HepG2 (cell line): ENCODE measurements around the gene PDLIM7. TPM values are rescaled to one million over a fixed set of nuclear protein-coding genes. Genes with fewer than 3 reads are reported as not detected.

ENCODE experiments used
- ATAC-seq: fragments of 200-7000 bp; cut with Tn5 transposase; 3 replicates; pipeline ENCODE4 v1.9.1; 2020; ENCODE audit warnings: mild to moderate bottlenecking, moderate library complexity
- BruUV-seq: library from RNA; stranded (reverse); fragments of 400-500 nt; replicated peaks from 2 replicates; lab custom pipeline; 2021; lab: Mats Ljungman, UMichigan
- CTCF ChIA-PET: fragments of 300-600 bp; formaldehyde crosslinking; extraction: SDS; loops from one replicate; lab custom pipeline; 2021; ENCODE audit warnings: low total read pairs, inconsistent platforms, low intra/inter-chr PET ratio; lab: Yijun Ruan, JAX
- POLR2A ChIA-PET: fragments of 350-600 bp; sonication (Branson Sonifier 250); formaldehyde crosslinking; loops from one replicate; lab custom pipeline; 2020; ENCODE audit warnings: antibody characterized with exemption, inconsistent platforms; lab: Yijun Ruan, JAX
- DNase-seq: peaks from one replicate; pipeline ENCODE4 v3.0.0-alpha.2; 2015; ENCODE audit warnings: low spot score
- FAIRE-seq: peaks from 3 replicates; lab custom pipeline; 2011; peaks lifted over from hg19 to GRCh38; lab: Jason Lieb, UNC
- H2AFZ ChIP-seq: one replicate; pipeline ENCODE4 v1.6.1; 2011; ENCODE audit warnings: low read length, inconsistent platforms
- H3K27ac ChIP-seq: fragments of 300-600 bp; 3 replicates; pipeline ENCODE4 v1.8.0; 2011; ENCODE audit warnings: mixed run types, mild to moderate bottlenecking, mixed read lengths, low read length, inconsistent platforms; ENCODE audit not compliant: insufficient read depth; ENCODE audit errors: extremely low read length
- H3K27me3 ChIP-seq, 2 experiments: fragments of 200-600 bp in 1 of 2; 2 replicates in 1 of 2; 3 replicates in 1 of 2; pipeline versions ENCODE4 v1.6.0 to v1.8.0; 2011; ENCODE audit warnings: low read length in 2 of 2, mild to moderate bottlenecking in 2 of 2, moderate library complexity in 2 of 2, inconsistent platforms in 1 of 2; ENCODE audit not compliant: insufficient read depth in 2 of 2, control insufficient read depth in 1 of 2
- H3K36me3 ChIP-seq, 2 experiments: fragments of 200-600 bp in 1 of 2; replicated peaks in 1 of 2; 2 replicates in 1 of 2; 3 replicates in 1 of 2; pipeline versions ENCODE4 v1.5.1 to v1.8.0; 2011; ENCODE audit warnings: low read length in 2 of 2, inconsistent platforms in 1 of 2; ENCODE audit not compliant: insufficient read depth in 2 of 2, control insufficient read depth in 1 of 2
- H3K4me1 ChIP-seq: 2 replicates; pipeline ENCODE4 v1.5.1; 2012; ENCODE audit warnings: low read length, inconsistent platforms; ENCODE audit not compliant: insufficient read depth
- H3K4me2 ChIP-seq: 2 replicates; pipeline ENCODE4 v1.6.0; 2011; ENCODE audit warnings: low read depth, low read length, inconsistent platforms
- H3K4me3 ChIP-seq, 3 experiments: fragments of 200-600 bp in 1 of 3; sonication (generic), shearing (Covaris generic) in 1 of 3; replicated peaks in 1 of 3; 2 replicates each; pipeline ENCODE4 v1.5.1; 2011 to 2016; ENCODE audit warnings: low read length in 3 of 3, inconsistent platforms in 2 of 3, low read depth in 2 of 3, mild to moderate bottlenecking in 2 of 3, control low read depth in 1 of 3, mixed read lengths in 1 of 3; ENCODE audit not compliant: insufficient read depth in 1 of 3
- H3K79me2 ChIP-seq: one replicate; pipeline ENCODE4 v1.6.1; 2011; ENCODE audit warnings: low read length, inconsistent platforms; ENCODE audit not compliant: insufficient read depth
- H3K9ac ChIP-seq: 2 replicates; pipeline ENCODE4 v1.6.0; 2011; ENCODE audit warnings: mild to moderate bottlenecking, low read depth, low read length, inconsistent platforms; ENCODE audit not compliant: insufficient read depth
- H3K9me3 ChIP-seq: 2 replicates; pipeline ENCODE4 v1.5.1; 2012; ENCODE audit warnings: mild to moderate bottlenecking, low read length
- H4K20me1 ChIP-seq: 2 replicates; pipeline ENCODE4 v1.6.0; 2011; ENCODE audit warnings: inconsistent platforms, mild to moderate bottlenecking, low read length, moderate library complexity; ENCODE audit not compliant: insufficient read depth
- PPARG ChIP-seq: conservative IDR thresholded peaks from 2 replicates; pipeline ENCODE4 v1.6.1; 2016; ENCODE audit warnings: missing biosample characterization, missing genetic modification reagents
- TAF15 ChIP-seq: fragments of 200-400 bp; formaldehyde crosslinking; IDR thresholded peaks from one replicate; pipeline ENCODE4 v1.6.1; 2018; ENCODE audit warnings: mild to moderate bottlenecking, low read depth, low read length; ENCODE audit not compliant: poor library complexity, severe bottlenecking
- TFDP1 ChIP-seq: IDR thresholded peaks from 2 replicates; pipeline ENCODE4 v1.6.1; 2016; ENCODE audit warnings: missing compliant biosample characterization, missing genetic modification reagents, borderline replicate concordance
- ZBTB39 ChIP-seq: sonication (generic); formaldehyde crosslinking; IDR thresholded peaks from 2 replicates; pipeline ENCODE4 v1.5.0; 2020; ENCODE audit warnings: missing genetic modification reagents
- ZNF660 ChIP-seq: sonication (generic); formaldehyde crosslinking; IDR thresholded peaks from 2 replicates; pipeline ENCODE4 v1.5.1; 2020; ENCODE audit warnings: mild to moderate bottlenecking, low read depth, missing genetic modification reagents, borderline replicate concordance
- WGBS: methylation state at CpG from one replicate; pipeline ENCODE4 v1.1.6; 2017; ENCODE audit warnings: low lambda C conversion rate; 5-methylcytosine and 5-hydroxymethylcytosine counted together
- in situ Hi-C: cut with HindIII; loops from 2 replicates; pipeline ENCODE4 v1.10.0; 2017; ENCODE audit warnings: low pct_unique_long_range_greater_than_20kb; ENCODE audit not compliant: extremely low pct_ligation_motif_present
- intact Hi-C: fragments of 100-400 bp; cut with micrococcal nuclease; formaldehyde crosslinking; loops from one replicate; pipeline ENCODE4 v1.10.0; 2022; ENCODE audit not compliant: unreplicated experiment
- polyA plus RNA-seq, 8 experiments: library from polyadenylated mRNA; depleted of rRNA in 3 of 8; stranded (reverse) in 7 of 8; unstranded in 1 of 8; fragments of >200 nt; fragmentation: Illumina TruSeq in 4 of 8; extraction: Trizol in 4 of 8; gene quantifications; 2 replicates each; pipeline versions ENCODE4 v1.2.1 to v1.2.3, GENCODE V29; 2011 to 2016; ENCODE audit warnings: low read depth in 4 of 8, missing spikeins in 1 of 8, mixed read lengths in 1 of 8; ENCODE audit not compliant: insufficient read depth in 1 of 8
- total RNA-seq, 5 experiments: library from RNA; depleted of rRNA; stranded (reverse); fragments of >200 nt; fragmentation: Illumina TruSeq; extraction: Trizol; gene quantifications; 2 replicates each; pipeline ENCODE4 v1.2.3, GENCODE V29; 2016; ENCODE audit warnings: low read depth in 1 of 5

The PDLIM7 gene
- total and polyA plus RNA-seq, 2 of the 13 experiments (the other 11 are each of a cell fraction or from before 2014, with no cell fraction given) = 21.1 to 31.3 TPM

- intact Hi-C loops (no loop called here), in situ Hi-C loops (no loop called here)
- H3K4me2 ChIP-seq = no peak overlapping the region
- no peak overlapping the region for H3K9ac ChIP-seq
- H3K27me3 ChIP-seq = no peaks in the 10 kb centered on the region
- peaks cover 5% of the 10 kb centered on the region; the same call in 1 of the 2 replicates for H4K20me1 ChIP-seq
- no peak overlapping the region for H2AFZ ChIP-seq
- H3K9me3 ChIP-seq = no peaks in the 10 kb centered on the region
- peaks cover 19% of the 10 kb centered on the region for H3K79me2 ChIP-seq
- TF ChIP-seq TAF15 = no peak
- no TSS peak for BruUV-seq
- FAIRE-seq (no peak), DNase-seq (no peak), ATAC-seq (no peak)
- 84% methylated on average over 15 of the region's 15 CpGs for WGBS
- H3K4me1 ChIP-seq = no peaks in the 10 kb centered on the region
- peaks cover 33 to 77% of the 10 kb centered on the region in 2 experiments for H3K36me3 ChIP-seq
- ChIA-PET CTCF (no interaction called here), POLR2A (no interaction called here)
- H3K27ac ChIP-seq = no peak overlapping the region
- no peak overlapping the region for H3K4me3 ChIP-seq
Observed at GRCh38 chr5:177537389-177538361, 40.3 kb upstream of the PDLIM7 start.

- Histone ChIP-seq H3K4me3 (no peak overlapping the region), H3K79me2 (peaks cover 8% of the 10 kb centered on the region), H3K27me3 (no peaks in the 10 kb centered on the region), H3K27ac (no peak overlapping the region), H2AFZ (no peak overlapping the region), H3K4me1 (no peaks in the 10 kb centered on the region), H3K36me3 (peaks cover 38 to 78% of the 10 kb centered on the region in 2 experiments), H3K4me2 (no peak overlapping the region), H3K9me3 (no peaks in the 10 kb centered on the region), H3K9ac (no peak overlapping the region), H4K20me1 (peaks cover 5% of the 10 kb centered on the region; the same call in 1 of the 2 replicates)
- FAIRE-seq = no peak
- TF ChIP-seq ZBTB39 (CRISPR knock-in tag) = no peak
- no peak for TF ChIP-seq ZNF660 (CRISPR knock-in tag)
- no peak for TF ChIP-seq TFDP1 (CRISPR knock-in tag)
- no peak for TF ChIP-seq PPARG (CRISPR knock-in tag)
- ChIA-PET CTCF (no interaction called here), POLR2A (no interaction called here)
- 96% methylated on average over 10 of the region's 10 CpGs for WGBS
- DNase-seq = no peak
- in situ Hi-C loops = no loop called here
- no TSS peak for BruUV-seq
- intact Hi-C loops = no loop called here
- ATAC-seq = no peak
Observed at GRCh38 chr5:177536386-177536785, 39.0 kb upstream of the PDLIM7 start.
